HEK293 (cell line): ENCODE results near the gene SVIL.

ENCODE experiments used
- CTCF ChIA-PET: fragments of 350-600 bp; formaldehyde crosslinking; extraction: SDS; loops from one replicate; lab custom pipeline; 2021; ENCODE audit warnings: antibody characterized with exemption; lab: Yijun Ruan, JAX
- POLR2A ChIA-PET: fragments of 300-600 bp; formaldehyde crosslinking; extraction: SDS; loops from one replicate; lab custom pipeline; 2020; ENCODE audit warnings: antibody characterized with exemption, inconsistent platforms; lab: Yijun Ruan, JAX
- H3K27ac ChIP-seq: fragments of 200-500 bp; sonication (Bioruptor generic); 2 replicates; pipeline ENCODE4 v1.5.1; 2014; ENCODE audit warnings: low read depth, low read length, control low read depth, inconsistent platforms; ENCODE audit errors: extremely low read depth
- H3K36me3 ChIP-seq, 2 experiments: fragments of 200-500 bp in 1 of 2; sonication (Bioruptor generic) in 1 of 2; 1 replicate in 1 of 2; 2 replicates in 1 of 2; pipeline ENCODE4 v1.5.1; 2014 to 2017; ENCODE audit warnings: inconsistent platforms in 2 of 2, low read length in 2 of 2; ENCODE audit not compliant: control insufficient read depth in 2 of 2, insufficient read depth in 1 of 2
- H3K4me1 ChIP-seq: fragments of 200-500 bp; sonication (Bioruptor generic); 2 replicates; pipeline ENCODE4 v1.5.1; 2014; ENCODE audit warnings: mild to moderate bottlenecking, low read length, inconsistent platforms; ENCODE audit not compliant: control insufficient read depth, insufficient read depth
- H3K4me3 ChIP-seq: 2 replicates; pipeline ENCODE4 v1.5.1; 2011; ENCODE audit warnings: low read depth, mild to moderate bottlenecking, control low read depth, low read length, moderate library complexity
- H3K9me3 ChIP-seq: fragments of 200-500 bp; sonication (Bioruptor generic); 2 replicates; pipeline ENCODE4 v1.5.1; 2014; ENCODE audit warnings: low read depth, low read length, inconsistent platforms; ENCODE audit not compliant: control insufficient read depth, insufficient read depth
- EGR2 ChIP-seq: fragments of 450-650 bp; formaldehyde crosslinking; IDR thresholded peaks from 2 replicates; pipeline ENCODE4 v1.5.1; 2016; ENCODE audit warnings: low read depth, missing biosample characterization, missing genetic modification characterization
- HOXA7 ChIP-seq: sonication (generic); formaldehyde crosslinking; IDR thresholded peaks from 2 replicates; pipeline ENCODE4 v1.8.1; 2022; ENCODE audit warnings: missing genetic modification reagents, borderline replicate concordance
- KLF1 ChIP-seq: fragments of 450-650 bp; formaldehyde crosslinking; IDR thresholded peaks from 2 replicates; pipeline ENCODE4 v1.5.1; 2016; ENCODE audit warnings: missing biosample characterization, missing genetic modification characterization
- KLF9 ChIP-seq: fragments of 450-650 bp; formaldehyde crosslinking; IDR thresholded peaks from 2 replicates; pipeline ENCODE4 v1.5.1; 2016; ENCODE audit warnings: missing biosample characterization, missing genetic modification characterization, low read depth
- ZBTB48 ChIP-seq: fragments of 450-650 bp; formaldehyde crosslinking; IDR thresholded peaks from 2 replicates; pipeline ENCODE4 v1.5.1; 2016; ENCODE audit warnings: missing biosample characterization, missing genetic modification characterization
- ZFHX2 ChIP-seq: fragments of 450-650 bp; formaldehyde crosslinking; conservative IDR thresholded peaks from 2 replicates; pipeline ENCODE4 v1.5.1; 2016; ENCODE audit warnings: missing biosample characterization, missing genetic modification characterization
- ZIC2 ChIP-seq: fragments of 450-650 bp; formaldehyde crosslinking; IDR thresholded peaks from 2 replicates; pipeline ENCODE4 v1.5.1; 2016; ENCODE audit warnings: missing biosample characterization, missing genetic modification characterization
- ZNF274 ChIP-seq, 2 experiments: fragments of 200-500 bp in 1 of 2; fragments of 450-650 bp in 1 of 2; sonication (Bioruptor generic) in 1 of 2; formaldehyde crosslinking in 1 of 2; IDR thresholded peaks; 2 replicates each; pipeline versions ENCODE4 v1.5.1 to v1.6.1; 2014 to 2016; ENCODE audit warnings: borderline replicate concordance in 1 of 2, inconsistent platforms in 1 of 2, low read length in 1 of 2, missing biosample characterization in 1 of 2, missing genetic modification characterization in 1 of 2
- ZNF37A ChIP-seq: fragments of 450-650 bp; IDR thresholded peaks from 2 replicates; pipeline ENCODE4 v1.5.1; 2018; ENCODE audit warnings: missing biosample characterization, missing genetic modification characterization
- ZNF423 ChIP-seq: fragments of 450-650 bp; formaldehyde crosslinking; IDR thresholded peaks from 2 replicates; pipeline ENCODE4 v1.5.1; 2016; ENCODE audit warnings: missing biosample characterization, missing genetic modification characterization
- ZNF530 ChIP-seq: fragments of 450-650 bp; formaldehyde crosslinking; IDR thresholded peaks from 2 replicates; pipeline ENCODE4 v1.5.1; 2016; ENCODE audit warnings: low read depth, missing biosample characterization, missing genetic modification characterization
- ZNF626 ChIP-seq: fragments of 450-650 bp; sonication (Bioruptor Pico); formaldehyde crosslinking; IDR thresholded peaks from 2 replicates; pipeline ENCODE4 v1.5.1; 2018; ENCODE audit warnings: missing biosample characterization, missing genetic modification characterization, inconsistent platforms
- ZNF830 ChIP-seq: fragments of 450-650 bp; IDR thresholded peaks from 2 replicates; pipeline ENCODE4 v1.5.0; 2018; ENCODE audit warnings: missing biosample characterization, missing genetic modification characterization, low read depth, mild to moderate bottlenecking, moderate library complexity
- TF ChIP-seq, protein P1 (sequence below): fragments of 450-650 bp; formaldehyde crosslinking; IDR thresholded peaks from 2 replicates; pipeline ENCODE4 v1.5.1; 2016; ENCODE audit warnings: missing biosample characterization, missing genetic modification characterization
- TF ChIP-seq, protein P2 (sequence below): IDR thresholded peaks from 2 replicates; pipeline ENCODE4 v1.6.1; 2011; ENCODE audit warnings: mild to moderate bottlenecking, low read depth, low read length, borderline replicate concordance
- TF ChIP-seq, protein P3 (sequence below): fragments of 450-650 bp; formaldehyde crosslinking; IDR thresholded peaks from 2 replicates; pipeline ENCODE4 v1.5.1; 2016; ENCODE audit warnings: missing biosample characterization, missing genetic modification characterization
- TF ChIP-seq, protein P4 (sequence below): fragments of 450-650 bp; formaldehyde crosslinking; IDR thresholded peaks from 2 replicates; pipeline ENCODE4 v1.5.1; 2016; ENCODE audit warnings: missing biosample characterization, missing genetic modification characterization

Gene SVIL

DNA sequence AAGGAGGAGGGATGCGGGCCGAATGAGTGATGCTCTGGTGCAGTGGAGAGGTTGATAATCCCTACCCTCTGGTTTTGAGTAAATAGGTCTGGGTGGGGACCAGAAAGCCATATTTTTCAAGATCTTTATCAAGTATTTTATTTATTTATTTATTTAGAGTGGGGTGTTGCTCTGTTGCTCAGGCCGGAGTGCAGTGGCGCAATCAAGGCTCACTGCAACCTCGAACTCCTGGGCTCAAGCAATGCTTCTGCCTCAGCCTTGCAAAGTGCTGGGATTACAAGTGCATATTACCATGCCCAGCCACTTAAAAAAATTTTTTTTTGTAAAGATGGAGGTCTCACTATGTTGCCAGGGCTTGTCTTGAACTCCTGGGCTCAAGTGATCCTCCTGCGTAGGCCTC, 21.6 kb downstream of the SVIL start (continued):
- TF ChIP-seq ZNF37A (no peak), ZNF530 (tag by site-specific recombination) (no peak)

DNA sequence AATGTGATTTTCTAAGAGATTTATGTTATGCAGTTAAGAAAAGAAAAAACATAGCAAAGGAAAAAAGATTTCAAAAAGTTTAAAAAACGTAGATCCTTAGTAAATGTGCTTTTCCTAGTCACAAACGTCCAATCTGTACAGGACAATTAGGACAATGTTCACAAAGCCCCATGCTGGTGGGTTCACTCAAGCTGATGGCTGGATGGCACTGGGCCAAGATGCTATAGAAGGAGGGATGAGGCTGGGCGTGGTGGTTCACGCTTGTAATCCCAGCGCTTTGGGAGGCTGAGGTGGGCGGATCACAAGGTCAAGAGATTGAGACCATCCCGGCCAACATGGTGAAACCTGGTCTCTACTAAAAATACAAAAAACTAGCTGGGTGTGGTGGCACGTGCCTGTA, 22.1 kb downstream of the SVIL start:
- ChIA-PET CTCF (interaction anchor here (0.6 to 0.7 kb wide), 2 partner anchors 44 to 62 kb away, joined by 3 to 5 read pairs; no protein-coding TSS in a partner anchor), POLR2A (interaction anchor here (0.6 kb wide), 1 partner anchor 15 kb away, joined by 3 read pairs; no protein-coding TSS in a partner anchor)
- TF ChIP-seq ZBTB48 (tag by site-specific recombination) = no peak
- TF ChIP-seq KLF1 (tag by site-specific recombination) = peak; percentile 37; the same call in 1 of the 2 replicates
- no peak for TF ChIP-seq ZNF830 (tag by site-specific recombination)
- TF ChIP-seq ZFHX2 = 0 out of 2 replicates have a peak, but pooled peaks have one; percentile 11
- TF ChIP-seq, all 188 proteins: peak for 2
- Histone ChIP-seq H3K9me3 (no peaks in the 10 kb centered on the region), H3K4me1 (no peaks in the 10 kb centered on the region), H3K27ac (no peak overlapping the region), H3K36me3 (peaks cover 0 to 3% of the 10 kb centered on the region in 2 experiments; a peak in 1 of 3 replicates), H3K4me3 (no peak overlapping the region)

DNA sequence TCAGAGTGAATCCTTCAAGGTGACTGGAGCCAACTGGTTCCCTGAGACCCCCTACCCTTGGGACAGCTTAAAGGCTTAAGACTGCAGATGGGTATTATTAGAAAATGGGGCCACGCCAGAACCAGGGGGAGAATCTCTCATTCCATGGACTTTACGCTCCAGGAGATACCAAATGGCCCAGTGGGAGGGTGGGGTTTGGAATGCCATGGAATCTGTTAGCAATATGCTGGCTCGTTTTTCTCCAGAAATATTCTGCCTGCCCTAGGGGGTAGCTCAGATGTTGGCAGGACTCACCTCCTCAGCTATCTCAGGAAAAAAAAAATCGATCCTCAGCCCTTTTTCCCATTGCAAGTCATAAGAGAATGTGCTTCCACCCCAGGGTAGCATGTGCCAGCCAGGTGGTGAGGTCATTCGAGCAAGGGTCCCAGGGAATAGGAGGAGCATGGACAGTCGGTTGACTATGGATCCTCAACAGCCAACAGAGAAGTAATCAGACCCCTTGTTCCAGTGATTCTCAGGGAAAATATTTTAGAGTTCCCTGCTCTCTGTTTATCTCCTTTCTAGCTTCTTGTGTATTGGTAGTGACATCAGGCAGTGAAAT, 22.9 kb downstream of the SVIL start:
- Histone ChIP-seq H3K27ac (no peak overlapping the region), H3K4me1 (no peaks in the 10 kb centered on the region), H3K36me3 (peaks cover 0 to 3% of the 10 kb centered on the region in 2 experiments; a peak in 1 of 3 replicates), H3K9me3 (no peaks in the 10 kb centered on the region), H3K4me3 (no peak overlapping the region)
- TF ChIP-seq, protein P1, sequence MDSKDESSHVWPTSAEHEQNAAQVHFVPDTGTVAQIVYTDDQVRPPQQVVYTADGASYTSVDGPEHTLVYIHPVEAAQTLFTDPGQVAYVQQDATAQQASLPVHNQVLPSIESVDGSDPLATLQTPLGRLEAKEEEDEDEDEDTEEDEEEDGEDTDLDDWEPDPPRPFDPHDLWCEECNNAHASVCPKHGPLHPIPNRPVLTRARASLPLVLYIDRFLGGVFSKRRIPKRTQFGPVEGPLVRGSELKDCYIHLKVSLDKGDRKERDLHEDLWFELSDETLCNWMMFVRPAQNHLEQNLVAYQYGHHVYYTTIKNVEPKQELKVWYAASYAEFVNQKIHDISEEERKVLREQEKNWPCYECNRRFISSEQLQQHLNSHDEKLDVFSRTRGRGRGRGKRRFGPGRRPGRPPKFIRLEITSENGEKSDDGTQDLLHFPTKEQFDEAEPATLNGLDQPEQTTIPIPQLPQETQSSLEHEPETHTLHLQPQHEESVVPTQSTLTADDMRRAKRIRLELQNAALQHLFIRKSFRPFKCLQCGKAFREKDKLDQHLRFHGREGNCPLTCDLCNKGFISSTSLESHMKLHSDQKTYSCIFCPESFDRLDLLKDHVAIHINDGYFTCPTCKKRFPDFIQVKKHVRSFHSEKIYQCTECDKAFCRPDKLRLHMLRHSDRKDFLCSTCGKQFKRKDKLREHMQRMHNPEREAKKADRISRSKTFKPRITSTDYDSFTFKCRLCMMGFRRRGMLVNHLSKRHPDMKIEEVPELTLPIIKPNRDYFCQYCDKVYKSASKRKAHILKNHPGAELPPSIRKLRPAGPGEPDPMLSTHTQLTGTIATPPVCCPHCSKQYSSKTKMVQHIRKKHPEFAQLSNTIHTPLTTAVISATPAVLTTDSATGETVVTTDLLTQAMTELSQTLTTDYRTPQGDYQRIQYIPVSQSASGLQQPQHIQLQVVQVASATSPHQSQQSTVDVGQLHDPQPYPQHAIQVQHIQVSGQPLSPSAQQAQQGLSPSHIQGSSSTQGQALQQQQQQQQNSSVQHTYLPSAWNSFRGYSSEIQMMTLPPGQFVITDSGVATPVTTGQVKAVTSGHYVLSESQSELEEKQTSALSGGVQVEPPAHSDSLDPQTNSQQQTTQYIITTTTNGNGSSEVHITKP (tag by site-specific recombination) = 0 out of 2 replicates have a peak, but pooled peaks have one; percentile 35
- TF ChIP-seq, protein P2, sequence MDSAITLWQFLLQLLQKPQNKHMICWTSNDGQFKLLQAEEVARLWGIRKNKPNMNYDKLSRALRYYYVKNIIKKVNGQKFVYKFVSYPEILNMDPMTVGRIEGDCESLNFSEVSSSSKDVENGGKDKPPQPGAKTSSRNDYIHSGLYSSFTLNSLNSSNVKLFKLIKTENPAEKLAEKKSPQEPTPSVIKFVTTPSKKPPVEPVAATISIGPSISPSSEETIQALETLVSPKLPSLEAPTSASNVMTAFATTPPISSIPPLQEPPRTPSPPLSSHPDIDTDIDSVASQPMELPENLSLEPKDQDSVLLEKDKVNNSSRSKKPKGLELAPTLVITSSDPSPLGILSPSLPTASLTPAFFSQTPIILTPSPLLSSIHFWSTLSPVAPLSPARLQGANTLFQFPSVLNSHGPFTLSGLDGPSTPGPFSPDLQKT = no peak
- POLR2A ChIA-PET = no interaction called here
- CTCF ChIA-PET = interaction anchor here (0.5 to 1.0 kb wide), 3 partner anchors 16 to 63 kb away, joined by 3 to 5 read pairs (median 3); no protein-coding TSS in a partner anchor

DNA sequence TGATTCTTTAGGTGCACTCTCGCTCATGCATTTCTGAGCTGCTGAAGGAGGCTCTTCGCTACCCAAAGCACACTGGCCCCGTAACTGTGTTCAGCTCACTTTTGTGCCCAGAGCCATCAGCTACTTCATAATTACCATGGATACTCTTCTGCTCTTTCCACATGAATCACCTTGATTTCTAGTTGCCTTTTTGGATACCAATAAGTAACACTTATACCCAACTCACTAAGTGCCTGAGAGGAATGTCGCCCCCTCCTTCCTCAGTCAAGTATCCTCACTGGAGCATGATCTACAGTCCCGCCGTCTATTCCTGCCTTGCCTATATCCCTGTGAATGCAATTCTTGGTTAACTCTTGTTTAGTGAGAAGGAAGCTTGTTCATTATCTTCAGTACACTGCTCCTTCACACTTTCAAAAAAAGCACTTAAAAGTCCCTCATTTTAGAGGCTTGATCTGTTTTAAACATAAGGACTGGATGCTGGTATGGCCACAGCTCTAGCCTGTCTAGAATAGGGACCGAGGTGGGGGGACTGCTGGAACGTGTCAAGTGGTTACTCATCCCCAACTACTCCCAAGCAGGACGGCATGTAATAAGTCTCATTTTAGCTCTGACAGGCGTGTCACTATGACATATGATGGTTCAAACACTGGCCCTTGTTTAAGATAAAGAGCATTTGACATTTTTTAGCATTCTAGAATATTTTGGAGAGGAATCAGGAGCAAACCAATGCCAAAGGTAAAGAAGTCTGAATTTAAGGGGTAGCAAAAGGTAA, 23.7 kb downstream of the SVIL start:
- POLR2A ChIA-PET = no interaction called here
- no peak for TF ChIP-seq ZNF274 (IDR thresholded peaks at IDR 0.05; ENCODE audit: low read length)
- no peak for TF ChIP-seq ZNF274 (tag by site-specific recombination; IDR thresholded peaks at IDR 0.05; ENCODE audit: borderline replicate concordance)
- no peak for TF ChIP-seq KLF9
- no peak for TF ChIP-seq EGR2
- TF ChIP-seq ZNF423 (tag by site-specific recombination) = no peak
- TF ChIP-seq HOXA7 (CRISPR knock-in tag) = no peak
- TF ChIP-seq, protein P3, sequence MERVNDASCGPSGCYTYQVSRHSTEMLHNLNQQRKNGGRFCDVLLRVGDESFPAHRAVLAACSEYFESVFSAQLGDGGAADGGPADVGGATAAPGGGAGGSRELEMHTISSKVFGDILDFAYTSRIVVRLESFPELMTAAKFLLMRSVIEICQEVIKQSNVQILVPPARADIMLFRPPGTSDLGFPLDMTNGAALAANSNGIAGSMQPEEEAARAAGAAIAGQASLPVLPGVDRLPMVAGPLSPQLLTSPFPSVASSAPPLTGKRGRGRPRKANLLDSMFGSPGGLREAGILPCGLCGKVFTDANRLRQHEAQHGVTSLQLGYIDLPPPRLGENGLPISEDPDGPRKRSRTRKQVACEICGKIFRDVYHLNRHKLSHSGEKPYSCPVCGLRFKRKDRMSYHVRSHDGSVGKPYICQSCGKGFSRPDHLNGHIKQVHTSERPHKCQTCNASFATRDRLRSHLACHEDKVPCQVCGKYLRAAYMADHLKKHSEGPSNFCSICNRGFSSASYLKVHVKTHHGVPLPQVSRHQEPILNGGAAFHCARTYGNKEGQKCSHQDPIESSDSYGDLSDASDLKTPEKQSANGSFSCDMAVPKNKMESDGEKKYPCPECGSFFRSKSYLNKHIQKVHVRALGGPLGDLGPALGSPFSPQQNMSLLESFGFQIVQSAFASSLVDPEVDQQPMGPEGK (tag by site-specific recombination) = no peak
- TF ChIP-seq, protein P4, sequence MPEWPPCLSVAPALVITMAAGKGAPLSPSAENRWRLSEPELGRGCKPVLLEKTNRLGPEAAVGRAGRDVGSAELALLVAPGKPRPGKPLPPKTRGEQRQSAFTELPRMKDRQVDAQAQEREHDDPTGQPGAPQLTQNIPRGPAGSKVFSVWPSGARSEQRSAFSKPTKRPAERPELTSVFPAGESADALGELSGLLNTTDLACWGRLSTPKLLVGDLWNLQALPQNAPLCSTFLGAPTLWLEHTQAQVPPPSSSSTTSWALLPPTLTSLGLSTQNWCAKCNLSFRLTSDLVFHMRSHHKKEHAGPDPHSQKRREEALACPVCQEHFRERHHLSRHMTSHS (tag by site-specific recombination) = no peak
- TF ChIP-seq ZNF626 (tag by site-specific recombination) = no peak
- TF ChIP-seq ZIC2 (tag by site-specific recombination) = no peak
- TF ChIP-seq, all 188 proteins: peak for 0
- Histone ChIP-seq H3K27ac (no peak overlapping the region), H3K9me3 (no peaks in the 10 kb centered on the region), H3K4me3 (no peak overlapping the region), H3K36me3 (peaks cover 0 to 3% of the 10 kb centered on the region in 2 experiments; a peak in 1 of 3 replicates), H3K4me1 (no peaks in the 10 kb centered on the region)
- CTCF ChIA-PET = interaction anchor here (0.7 to 1.0 kb wide), 2 partner anchors 17 to 21 kb away, joined by 3 to 5 read pairs; no protein-coding TSS in a partner anchor
